NCI-H146 treated with DMSO at 0.1 percent for 48 hours (cell line): ENCODE measurements around the gene FAM216A.
"Not testable (repeated sequence)": the region's sequence is repeated elsewhere in the genome, so short reads cannot be mapped to it uniquely, and the experiment has no call there.

Experiments used
- DNase-seq: peaks from one replicate; lab custom pipeline; 2025; ENCODE audit not compliant: unreplicated experiment; lab: John Stamatoyannopoulos, UW

FAM216A gene

DNA sequence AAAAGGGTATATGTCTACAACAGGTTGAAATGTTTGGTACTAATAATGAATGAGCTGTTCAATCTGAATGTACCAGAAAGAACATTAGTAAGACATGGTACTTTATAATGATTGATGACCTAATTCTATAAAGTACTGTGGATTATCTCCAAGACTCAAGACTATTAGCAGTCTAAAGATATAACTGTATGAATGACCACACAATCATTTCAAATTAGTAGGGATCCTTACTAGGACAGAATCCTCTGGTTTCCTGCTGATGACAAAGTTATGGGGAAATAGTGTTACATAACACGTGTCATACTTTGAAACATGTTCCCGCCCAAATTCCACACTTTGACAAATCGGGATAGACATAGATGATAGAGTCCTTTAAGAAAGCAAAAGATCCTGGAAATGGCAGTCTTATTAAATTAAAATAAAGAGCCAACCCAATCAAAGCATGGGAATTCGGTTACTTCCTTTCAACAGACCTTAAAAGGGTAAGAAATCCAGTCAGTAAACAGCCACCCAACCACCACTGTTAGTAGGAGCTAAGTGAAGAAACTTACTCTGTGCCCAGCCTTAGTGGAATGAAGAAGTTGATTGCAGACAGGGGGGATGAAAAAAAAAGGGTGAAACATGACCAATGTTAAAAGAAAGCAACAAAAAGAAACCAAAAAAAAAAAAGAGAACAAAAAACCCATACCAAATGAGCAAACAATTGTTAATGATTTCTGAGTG is 30.5 kb downstream of the FAM216A start:
- DNase-seq, result no peak

DNA sequence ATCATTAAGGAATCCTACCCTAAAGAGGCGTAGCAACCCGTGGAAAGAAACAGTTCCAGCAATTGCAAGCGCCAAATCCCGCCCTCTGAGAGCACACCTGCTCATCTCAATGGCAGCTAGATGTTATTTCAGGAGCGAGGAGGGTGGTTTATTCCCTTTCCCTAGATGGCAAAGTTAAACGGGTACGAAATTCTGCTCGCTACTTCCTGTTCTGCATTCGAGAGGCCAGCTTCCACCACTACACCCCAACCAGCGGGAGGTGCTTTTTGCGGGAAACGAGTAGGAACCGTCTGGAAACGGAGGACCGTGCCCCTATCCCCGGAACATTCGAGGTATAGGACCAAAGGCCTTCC is 32.7 kb downstream of the FAM216A start:
- peak; percentile 50 for DNase-seq

DNA sequence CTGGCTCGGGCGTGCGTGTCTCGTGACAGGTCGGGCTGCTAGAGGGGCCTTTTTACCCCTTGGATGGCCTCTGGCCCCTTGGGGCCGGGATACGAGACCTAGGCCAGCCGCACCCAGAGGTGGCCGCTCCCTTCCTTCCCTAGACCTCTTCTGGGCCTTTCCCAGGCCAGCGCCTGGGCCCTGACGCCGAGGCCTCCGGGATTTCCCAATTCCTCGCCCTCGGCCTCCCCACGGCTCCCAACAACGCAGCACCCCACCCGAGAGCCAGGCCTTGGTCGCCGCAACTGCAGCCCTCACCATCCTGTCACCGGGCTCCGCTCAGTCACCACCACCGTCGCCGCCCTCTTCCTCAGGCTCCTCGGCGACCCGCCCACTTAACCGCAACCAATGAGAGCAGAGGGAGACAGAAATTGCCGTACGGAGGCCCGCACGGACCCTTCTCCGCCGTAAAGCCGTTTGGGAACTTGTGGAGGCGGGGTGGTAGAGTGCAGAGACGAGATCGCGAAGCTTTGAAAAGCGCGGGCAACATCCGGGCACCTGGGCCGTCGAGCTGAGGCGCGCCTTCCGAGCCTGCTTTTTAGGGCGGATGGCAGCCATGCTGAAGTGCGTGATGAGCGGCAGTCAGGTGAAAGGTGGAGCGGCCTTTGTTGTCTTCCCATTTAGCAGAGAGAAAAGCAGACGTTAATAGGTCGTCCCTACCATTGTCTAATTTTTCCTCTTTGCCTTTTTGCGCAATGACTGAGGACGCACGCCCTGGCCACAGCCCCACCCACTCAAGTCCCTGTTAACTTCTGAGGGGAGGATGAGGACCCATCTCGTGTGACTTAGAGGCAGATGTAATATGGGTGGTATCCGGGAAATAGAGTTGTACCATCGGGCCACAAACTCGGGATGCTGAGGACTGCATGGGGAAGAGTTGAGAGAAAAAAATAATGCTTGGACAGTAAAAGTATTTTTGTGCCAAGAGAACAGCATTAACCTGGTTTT is 33.4 kb downstream of the FAM216A start, which contains the start of the genes RAD9B and VPS29:
Gene RAD9B (plus strand): TSS at position 580 of the 987 bp plus-strand sequence. CDS start 7 bp downstream, at position 587.
Gene VPS29 (minus strand): TSS at position 360 of the 987 bp plus-strand sequence. CDS start 60 bp downstream, at position 300.
- peak; percentile 98 for DNase-seq

DNA sequence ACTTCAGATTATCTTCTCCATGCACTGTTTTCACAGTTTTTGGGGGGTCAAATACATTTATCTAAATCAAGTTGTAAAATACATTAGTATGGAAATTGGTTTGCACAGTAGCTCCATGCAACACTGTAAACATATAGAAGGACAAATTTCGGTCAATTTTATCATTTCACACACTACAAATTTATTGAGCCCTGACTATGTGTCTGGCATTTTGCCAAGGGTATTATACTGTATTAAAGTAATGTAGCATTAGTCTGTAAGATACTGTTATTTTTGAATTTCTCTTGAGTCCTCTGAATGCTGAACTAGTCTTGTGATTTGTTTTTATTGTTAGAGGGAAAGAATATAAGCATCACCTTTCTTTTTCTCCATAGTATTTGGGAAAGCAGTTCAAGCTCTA is 34.8 kb downstream of the FAM216A start:
- no peak for DNase-seq

DNA sequence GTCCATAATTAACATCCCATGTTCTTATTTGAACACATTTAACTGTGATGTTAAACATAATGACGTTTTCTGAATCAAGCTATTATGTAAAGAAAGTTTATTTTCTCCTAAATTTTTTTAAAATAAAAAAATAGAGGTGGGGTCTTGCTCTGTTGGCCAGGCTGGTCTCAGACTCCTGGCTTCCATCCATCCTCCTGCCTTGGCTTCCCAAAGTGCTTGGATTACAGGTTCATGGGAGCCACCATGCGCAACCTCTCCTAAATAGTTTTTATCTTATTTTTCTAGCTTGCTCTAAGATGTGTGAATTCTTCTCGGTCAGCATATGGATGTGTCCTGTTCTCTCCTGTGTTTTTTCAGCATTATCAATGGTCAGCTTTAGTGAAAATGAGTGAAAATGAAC is 36.7 kb downstream of the FAM216A start:
- no peak for DNase-seq

DNA sequence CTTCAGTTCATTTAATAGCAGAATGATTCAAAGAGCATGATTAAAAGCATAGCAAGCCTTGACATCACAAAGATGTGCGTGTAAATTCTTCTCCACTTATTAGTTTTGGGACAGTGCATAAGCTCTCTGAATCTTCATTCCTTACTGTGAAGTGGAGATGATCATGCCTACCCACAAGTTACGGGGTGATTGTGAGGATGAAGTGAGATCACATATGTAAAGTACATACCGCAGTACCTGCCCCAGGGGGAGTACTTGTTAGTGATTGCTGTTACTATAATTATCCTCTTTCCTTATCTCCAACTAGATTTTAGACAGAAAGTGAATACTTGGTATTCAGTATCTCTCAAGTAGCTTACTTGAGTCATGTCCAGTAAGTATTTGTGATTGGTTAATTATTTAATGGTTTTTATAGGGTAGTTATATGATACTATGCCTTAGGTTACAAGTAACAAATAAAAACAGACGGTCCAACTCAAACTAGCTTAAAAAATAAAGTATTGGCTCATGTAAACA is 39.5 kb downstream of the FAM216A start:
- DNase-seq, result no peak

DNA sequence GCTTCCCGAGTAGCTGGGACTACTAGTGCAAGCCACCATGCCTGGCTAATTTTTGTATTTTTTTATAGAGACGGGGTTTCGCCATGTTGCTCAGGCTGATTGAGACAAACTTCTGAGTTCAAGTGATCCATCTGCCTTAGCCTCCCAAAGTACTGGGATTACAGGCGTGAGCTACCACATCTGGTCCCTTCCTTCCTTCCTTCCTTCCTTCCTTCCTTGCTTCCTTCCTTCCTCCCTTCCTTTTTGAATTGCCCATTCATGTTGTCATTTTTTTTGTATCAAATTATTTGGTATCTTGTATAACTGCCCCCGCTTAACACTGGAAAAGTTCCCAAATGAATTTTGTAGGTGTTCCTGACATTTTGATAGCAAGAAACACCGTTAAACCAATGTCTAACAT is 45.2 kb downstream of the FAM216A start:
- DNase-seq, result no peak

DNA sequence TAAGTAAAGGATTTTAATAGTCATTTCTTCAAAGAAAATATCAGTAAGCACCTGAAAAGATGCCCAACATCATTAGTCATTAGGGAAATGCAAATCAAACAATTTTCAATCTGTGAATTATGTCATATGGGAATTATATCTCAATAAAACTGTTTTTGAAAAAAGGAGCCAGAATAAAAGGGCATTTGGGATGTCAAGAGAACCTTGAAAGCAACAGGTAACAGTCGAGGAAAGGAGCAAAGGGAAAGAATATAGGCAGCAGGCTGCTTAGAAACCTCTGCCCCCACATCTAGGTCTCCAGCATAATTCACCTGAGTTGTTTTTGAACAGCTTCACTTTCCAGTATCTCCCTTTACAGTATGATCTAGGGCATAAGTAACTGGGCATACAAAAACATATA is 45.7 kb downstream of the FAM216A start:
- DNase-seq, result no peak

DNA sequence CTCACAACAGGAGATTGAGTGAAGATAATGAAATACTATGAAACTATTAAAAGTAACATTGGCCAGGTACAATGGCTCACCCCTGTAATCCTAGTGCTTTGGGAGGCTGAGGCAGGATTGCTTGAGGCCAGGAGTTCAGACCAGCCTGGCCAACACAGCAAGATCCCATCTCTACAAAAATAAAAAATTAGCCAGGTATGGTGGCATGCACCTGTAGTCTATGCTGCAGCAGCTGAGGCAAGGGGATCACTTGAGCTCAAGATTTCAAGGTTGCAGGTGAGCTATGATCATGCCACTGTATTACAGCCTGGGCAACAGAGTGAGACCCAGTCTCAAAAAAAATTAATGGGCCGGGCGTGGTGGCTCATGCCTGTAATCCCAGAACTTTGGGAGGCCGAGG is 48.4 kb downstream of the FAM216A start:
- DNase-seq, result no peak

DNA sequence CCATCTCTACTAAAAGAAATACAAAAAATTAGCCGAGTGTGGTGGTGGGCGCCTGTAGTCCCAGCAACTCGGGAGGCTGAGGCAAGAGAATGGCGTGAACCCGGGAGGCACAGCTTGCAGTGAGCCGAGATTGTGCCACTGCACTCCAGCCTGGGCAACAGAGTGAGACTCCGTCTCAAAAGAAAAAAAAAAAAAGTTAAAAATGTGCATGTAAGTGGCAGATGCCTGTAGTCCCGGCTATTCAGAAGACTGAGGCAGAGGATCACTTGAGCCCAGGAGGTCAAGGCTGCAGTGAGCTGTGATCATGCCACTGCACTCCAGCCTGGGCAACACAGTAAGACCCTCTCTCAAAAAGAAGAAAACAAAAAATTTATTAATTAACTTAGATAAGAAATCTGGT is 49.4 kb downstream of the FAM216A start:
- not testable (repeated sequence) for DNase-seq

DNA sequence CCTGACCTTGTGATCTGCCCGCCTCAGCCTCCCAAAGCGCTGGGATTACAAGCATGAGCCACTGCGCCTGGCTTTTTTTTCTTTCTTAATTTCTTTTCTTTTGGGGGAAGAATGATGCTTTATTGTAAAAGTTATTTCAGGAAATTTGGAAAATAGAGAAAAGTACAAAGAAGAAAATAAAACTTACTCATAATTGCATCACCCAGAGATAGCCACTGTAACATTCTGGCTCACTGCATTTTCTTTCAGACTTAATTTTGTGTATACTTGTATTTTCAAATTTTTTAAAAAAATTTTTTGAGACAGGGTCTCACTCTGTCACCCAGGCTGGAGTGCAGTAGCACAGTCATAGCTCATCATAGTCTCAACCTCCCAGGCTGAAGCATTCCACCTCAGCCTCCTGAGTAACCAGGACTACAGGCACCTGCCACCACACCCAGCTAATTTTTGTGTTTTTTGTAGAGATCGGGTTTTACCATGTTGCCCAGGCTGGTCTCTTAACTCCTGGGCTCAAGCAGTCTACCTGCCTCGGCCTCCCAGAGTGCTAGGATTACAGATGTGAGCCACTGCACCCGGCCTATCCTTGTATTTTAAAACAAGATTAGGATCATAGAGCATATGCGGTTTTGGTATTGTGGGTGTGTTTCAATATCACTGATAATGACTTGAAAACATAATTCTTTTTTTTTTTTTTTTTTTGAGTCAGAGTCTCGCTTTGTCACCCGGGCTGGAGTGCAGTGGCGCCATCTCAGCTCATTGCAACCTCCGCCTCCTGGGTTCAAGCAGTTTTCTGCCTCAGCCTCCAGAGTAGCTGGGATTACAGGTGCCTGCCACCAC is 52.4 kb downstream of the FAM216A start:
- DNase-seq, result not testable (repeated sequence)

DNA sequence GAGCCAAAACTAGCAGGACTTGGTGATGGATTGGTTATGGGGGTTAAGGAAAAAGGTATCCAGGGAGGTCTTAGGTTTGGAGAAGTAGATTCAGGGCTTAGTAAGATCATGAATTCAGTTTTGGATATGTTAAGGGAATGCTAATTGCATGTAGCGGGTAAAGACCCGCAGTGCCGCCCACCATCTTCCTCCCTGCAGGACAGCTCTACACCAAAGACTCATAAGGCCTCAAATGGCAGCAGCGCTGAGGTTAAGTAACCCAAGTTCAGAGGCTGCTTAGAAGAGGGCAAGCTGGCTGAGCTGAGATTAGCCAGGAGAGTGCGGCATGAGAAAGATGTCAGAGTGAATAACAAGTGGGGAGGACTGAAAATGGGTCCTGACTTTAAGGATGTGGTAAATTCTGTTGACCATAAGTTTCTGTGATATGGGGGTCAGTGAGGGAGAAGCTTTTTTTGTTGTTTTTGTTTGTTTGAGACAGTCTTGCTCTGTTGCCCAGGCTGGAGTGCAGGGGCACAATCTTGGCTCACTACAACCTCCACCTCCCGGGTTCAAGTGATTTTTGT is 59.7 kb downstream of the FAM216A start:
- DNase-seq, result no peak

DNA sequence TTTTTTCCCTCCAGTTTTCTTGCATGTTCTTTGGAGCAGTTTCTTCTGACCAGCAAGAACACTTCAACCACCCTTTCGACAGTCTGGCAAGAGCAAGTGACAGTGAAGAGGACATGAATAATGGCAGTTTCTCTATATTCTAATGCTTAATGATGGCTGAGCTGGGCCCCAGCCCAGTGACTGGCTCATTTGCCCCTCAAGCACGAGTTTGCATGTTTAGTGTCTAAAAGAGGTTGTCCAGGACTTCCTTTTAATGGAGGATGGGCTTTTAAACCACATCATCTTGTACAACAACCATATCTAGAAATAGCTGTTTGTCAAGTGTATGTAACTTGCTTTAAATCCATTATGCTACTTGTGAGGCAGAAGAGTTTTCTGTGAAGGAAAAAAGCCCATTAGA is 61.9 kb downstream of the FAM216A start:
- no peak for DNase-seq

DNA sequence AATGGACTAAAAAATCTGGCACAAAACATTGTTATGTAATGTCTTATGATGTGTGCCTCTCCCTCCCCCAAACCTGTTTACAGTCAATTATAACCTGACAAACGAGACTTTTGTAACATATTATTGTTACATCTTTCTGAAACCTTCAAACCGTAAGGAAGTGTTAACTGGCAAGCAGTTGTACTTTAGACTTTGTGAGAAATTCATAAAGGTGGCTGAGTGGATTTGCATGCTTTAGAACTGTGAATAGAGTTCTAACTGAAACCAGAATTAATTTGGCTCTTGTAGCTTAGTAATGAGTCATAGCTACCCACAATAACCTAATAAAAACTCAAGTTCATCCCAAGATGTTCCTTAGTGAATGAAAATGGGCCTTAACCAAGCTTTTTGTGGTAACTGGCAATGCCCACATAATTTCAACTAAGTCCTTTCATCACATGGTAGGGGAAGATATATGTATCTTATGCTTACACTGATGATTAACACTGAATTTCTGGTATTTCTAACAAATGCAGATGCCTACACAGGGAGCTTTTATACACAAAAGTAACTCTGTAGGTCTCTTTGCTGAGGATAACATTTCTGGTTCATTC is 63.2 kb downstream of the FAM216A start:
- DNase-seq, result no peak

DNA sequence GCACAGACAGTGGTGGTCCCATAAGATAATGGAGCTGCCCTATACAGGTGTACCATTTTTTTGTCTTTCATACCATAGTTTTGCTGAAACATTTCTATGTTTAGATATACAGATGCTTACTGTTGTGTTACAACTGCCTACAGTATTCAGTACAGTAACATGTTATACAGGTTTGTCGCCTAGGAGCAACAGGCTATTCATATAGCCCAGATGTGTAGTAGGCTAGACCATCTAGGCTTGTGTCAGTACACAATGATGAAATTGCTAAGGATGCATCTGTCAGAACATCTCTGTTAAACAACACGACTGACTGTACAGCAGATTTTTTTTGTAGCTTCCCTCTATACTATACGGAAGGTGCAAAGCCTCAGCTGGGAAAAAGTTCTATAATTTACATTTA is 64.0 kb downstream of the FAM216A start:
- no peak for DNase-seq

DNA sequence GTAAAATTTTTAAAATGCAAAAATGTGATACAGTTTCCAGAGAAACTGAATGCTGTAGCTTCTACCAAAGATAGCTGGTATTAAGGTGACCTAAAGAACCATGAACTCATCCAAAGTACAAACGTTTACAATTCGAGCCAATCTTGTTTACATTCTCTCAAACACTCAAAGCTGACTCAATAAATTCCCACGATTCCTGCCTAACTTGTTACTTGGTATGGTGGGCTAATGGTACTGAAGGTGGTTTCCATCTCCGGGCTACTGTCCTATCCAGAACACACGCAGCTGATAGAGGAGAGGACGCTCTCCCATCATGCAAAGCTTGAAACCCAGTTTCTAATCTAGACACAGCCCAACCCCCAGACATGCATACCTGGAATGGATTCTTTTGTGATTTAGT is 65.0 kb downstream of the FAM216A start:
- DNase-seq, result no peak

DNA sequence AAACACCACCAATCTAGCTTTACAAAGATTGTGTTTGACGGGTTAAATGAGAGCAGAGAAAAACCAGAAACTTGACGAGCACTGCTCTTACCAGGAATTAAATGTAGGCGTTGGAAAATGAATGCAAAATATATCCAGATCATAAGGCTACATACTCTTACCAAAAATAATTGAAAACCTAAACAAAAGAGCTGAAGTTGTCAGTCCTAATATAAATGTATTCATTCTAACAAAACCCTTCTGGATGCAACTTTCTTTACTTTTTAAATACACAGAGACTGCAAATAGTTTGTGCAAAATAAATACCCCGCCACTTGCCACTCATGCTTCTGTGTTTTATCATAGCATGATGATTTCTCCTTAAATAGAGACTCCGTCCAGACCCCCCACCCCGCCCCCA is 66.2 kb downstream of the FAM216A start:
- no peak for DNase-seq

DNA sequence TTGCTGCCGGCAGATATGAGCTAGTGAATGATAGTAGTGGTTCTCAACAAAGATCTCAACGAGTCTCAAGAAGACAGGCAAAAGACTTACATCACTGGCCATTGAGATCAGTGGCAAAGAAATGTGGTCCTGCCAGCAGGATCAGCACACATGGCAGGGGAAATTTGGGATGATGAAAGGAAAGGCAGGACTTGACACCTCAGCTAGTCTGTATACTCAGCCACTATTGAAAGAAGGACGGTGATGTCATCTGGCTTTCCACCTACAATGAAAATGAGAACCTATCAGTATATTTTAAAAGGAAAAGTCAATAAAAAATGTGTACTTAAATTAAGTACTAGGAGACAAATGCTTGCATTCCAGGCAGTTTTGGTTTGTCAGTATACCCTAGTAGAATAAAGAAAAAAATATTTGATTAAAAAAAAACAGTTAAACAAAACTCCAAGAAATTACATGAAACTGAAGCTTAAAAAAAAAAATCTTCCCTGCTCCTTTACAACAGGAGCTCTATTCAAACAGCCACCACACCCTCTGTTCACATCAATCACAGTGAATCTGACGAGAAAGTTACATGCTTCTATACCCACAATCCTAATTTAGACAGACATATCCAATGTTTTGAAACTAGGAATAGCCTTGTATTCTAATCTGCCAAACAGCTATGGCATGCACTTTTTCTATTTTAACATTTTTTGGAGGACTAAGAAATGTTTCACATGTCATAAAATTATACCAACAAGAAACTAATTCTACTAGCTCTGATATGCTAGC is 68.4 kb downstream of the FAM216A start:
- DNase-seq, result no peak

DNA sequence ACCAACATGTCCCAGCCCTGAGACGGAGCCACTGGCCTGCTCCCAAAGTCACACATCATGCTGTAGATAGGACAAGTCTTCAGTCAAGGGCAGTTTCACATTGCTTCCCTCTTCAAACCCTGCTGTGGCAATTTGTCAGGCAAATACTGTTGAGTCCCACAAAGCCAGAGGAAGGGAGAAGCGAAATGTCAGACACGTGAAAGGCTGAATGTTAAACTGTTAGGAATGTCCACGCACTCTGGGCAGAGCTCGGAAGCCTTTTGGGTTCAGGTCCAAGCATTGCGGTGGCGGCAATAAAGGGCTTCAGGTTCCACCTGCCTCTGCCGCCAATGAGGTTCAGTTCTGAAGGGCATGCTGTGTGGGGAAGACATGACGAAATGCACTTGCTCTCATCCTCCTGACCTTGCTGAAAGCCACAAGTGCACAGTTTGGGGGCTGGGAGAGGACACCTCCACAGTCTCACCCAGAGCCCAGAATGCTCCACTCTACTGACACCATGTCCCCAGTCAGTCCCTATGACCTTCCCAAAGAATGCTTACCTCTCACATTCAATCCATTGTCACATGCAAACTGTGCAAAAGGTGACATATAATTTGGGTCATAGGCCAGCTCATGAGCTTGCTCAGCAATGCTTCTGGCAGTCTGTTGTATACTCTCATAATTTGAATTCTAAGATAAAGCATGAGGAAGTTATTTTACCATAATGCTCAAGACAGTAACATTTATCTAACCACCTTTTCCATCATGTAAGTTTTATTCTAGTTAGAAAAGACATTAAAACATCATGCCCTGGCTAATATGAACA is 69.2 kb downstream of the FAM216A start:
- no peak for DNase-seq
